GM21515 (cell line): ENCODE data around the gene DDO.
"Not testable (repeated sequence)": the region's sequence is repeated elsewhere in the genome, so short reads cannot be mapped to it uniquely, and the experiment has no call there.

Source experiments
- ATAC-seq: cut with Tn5 transposase; IDR thresholded peaks from one replicate; pipeline ENCODE4 v1.9.1; 2021; ENCODE audit not compliant: unreplicated experiment

DDO gene

DNA sequence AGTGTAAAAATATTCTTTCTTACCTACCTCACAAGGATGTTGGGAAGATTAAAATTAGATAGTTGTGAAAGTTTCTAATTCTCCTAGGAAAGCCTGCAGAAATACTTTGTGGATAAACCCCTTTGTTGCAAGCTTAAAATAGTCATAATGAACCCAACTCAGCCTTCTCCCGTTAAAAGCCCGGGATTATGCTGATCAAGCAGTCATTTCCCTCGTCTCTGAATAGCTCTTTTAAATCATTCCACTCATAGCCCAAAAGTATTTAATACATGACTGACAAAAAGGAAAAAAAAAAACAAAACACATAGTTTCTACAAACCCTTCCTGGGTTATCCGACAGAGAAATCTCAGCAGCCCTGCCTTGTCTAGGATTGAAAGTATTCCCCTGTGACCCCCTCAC lies 46.3 kb downstream of the DDO start:
- ATAC-seq: no peak

DNA sequence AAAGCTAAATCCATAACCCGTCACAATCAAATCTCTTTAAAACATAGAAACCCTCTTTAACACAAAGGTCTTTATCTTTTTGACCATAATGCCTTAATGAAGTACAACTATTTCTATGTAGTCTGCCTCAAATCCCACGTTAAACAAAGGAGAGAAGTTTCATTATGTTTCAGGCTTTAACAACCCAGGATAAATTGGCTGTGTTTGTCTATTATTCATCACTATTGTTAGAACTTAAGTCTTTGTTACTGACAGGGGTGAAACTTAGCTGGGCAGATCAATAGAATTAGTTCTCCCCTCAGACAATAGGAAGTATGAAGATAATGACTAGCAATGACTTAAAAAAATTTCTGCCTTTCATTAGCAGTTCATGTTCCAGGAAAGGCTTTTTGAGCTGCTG lies 47.1 kb downstream of the DDO start:
- ATAC-seq: no peak

DNA sequence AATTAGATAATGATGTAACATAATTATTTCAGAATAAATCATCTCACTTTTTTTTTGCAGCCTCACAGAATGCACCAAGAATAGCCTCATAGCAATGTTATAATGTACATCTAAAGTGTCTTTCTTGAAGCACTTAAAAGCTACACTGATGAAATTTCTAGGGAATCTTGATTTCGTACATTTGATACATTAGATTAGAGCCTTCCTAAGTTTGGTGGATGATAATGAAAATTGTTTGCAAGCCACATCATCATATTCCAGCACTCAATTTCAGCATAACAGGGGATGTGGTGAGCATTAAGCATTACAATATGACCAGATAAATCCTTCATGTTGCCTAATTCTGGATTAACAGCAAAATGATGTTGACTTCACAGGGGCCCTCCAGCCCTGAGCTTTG lies 47.5 kb downstream of the DDO start:
- ATAC-seq: no peak

DNA sequence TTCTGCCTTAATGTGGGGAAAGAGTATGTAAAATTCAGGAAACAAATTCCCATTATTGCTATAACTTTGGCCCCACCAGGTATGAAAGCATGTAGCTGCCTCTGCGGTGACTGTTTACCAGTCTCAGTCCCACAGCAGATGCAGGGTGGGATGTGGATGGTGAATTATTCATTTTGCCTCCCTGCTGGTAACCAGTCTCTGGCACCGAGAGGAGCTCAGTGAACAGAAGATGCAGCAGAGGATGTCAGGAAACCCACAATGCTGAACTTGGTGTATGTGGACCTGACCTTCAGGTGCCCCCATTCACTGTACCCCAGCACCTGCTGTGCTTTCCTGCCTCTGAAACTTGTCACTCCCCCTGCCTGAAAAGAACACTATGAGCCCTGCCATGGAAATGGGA lies 48.4 kb downstream of the DDO start:
- ATAC-seq: no peak

DNA sequence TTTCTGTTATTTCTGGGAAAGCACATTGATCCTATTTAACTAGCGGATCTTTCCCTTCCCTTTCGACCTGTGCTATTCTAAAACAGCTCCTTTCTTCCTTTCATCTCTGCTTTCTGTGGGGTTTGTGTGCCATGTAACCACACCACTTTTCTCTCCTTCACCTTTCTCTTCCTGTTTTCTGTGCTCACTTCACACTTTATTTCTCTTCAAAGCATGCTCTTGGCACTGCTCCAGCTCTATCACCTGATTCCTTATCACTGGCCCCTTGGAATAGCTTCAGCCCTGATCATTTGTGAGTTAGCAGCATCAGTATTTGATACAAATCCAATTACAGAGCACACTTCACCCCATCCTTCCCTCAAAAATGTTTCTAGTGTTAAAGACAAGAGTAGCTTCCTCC lies 49.1 kb downstream of the DDO start:
- no peak for ATAC-seq

DNA sequence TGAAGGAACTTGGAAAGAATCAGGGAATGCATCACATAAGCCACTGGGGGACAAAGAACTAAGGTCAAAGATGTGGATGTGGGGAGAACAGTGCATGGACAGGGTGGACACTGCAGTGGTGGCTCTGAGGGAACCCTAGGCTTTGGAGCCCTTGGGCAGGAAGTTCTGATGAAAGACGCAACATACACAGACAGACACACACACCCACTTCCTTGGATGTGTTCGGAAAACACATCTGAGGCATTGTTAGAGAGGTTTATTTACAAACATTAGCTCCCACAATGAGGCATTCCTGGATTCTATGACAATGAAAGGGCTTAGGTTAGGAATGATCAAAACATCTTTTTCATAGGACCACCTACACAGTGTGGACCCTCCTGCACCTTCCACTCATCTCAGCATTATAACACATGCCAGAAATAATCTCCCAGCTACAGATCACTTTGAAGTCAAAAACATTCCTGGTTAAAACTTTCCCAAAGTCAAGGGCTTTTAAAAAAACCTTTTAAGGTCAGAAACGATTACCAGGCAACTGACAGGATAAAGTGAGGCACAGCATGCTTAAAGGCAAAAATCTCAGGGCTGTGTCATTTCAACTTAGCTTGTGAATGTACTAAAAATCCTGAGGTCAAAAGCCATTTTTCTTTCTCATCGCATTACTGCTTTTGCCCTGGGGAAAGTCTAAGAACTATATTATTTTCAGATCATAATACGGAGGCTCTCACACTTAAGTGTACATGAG lies 50.8 kb downstream of the DDO start:
- ATAC-seq: no peak

DNA sequence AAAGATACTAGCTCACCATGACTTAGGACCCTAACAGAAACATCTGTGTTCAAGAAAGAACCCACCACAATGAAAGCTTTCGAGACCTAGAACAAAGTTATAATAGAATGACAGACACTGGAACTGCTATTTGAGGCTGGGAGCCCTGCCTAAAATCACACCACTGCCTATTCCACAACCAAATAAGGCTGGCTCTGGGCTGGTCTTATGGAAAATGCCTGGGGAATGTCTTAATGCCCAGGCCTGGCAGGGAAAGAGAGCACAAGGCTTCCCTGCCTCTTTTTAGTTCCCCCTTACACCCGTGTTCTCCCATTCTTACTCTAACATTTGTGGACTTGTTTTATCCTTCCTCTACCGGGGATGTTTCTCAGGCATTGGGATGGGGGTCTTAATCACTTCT lies 51.6 kb downstream of the DDO start:
- ATAC-seq: no peak

DNA sequence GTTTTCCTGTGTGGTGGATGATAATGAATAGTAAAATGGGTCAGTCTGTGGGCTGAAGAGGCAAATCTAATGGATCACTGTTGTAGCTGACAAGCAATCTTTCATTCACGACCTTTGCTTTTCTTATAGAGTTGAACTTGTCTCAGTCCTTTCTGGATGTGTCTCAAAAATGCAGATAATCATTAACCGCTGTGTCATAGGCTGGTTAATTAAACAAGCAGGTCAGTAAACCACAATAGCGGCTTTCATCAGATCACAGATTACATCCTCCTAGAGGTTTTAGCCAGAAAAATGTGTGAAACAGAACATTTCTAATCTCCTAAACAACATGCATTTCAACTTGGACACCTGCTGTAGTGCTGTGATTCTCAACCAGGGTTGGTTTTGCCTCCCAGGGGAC lies 54.7 kb downstream of the DDO start:
- ATAC-seq: no peak

DNA sequence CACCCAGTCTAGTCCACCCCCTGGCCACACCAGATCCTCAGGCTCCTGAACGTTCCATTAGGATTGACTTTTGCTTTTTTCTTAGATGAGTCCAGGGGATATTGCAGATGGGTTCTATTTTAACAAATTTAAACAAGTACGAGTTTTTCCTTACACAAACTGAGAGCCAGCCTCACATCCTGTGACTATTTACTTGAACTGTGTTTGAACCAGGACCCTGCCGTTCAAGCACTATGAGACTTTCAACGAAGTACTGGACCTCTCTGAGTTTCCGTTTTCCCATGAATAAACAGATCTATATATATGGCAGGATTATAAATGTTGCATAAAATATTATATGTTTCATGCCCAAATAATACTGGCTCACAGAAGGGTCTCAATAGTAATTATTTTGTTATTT lies 55.8 kb downstream of the DDO start:
- ATAC-seq: no peak

DNA sequence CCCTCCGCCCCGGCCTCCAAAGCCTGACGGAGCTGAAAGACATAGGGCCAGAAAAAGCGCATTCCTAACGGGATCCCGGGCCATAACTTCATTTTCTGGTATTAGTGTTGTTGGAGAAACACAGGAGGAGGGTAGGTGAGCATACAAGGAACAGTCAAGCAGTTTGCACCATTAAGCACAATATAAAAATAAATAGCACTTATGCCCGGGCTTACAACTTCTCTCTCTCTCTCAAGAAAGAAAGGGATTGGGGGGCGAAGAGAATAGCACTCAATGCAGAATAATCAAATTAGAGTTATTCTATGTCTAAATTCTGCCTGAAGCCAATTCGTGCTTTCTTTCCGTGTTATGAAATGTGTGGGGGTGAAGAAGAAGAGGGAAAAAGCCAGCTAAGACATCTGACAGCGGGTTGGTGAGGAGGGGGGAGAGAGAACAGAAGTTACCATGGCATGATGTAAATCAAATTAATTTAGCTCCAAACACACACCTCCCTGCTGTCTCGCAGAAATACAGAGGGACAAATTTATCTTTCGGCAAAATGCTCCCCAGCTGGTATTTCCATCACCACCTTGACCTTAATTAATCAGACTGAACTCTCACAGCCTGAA lies 56.7 kb downstream of the DDO start:
- ATAC-seq: no peak

DNA sequence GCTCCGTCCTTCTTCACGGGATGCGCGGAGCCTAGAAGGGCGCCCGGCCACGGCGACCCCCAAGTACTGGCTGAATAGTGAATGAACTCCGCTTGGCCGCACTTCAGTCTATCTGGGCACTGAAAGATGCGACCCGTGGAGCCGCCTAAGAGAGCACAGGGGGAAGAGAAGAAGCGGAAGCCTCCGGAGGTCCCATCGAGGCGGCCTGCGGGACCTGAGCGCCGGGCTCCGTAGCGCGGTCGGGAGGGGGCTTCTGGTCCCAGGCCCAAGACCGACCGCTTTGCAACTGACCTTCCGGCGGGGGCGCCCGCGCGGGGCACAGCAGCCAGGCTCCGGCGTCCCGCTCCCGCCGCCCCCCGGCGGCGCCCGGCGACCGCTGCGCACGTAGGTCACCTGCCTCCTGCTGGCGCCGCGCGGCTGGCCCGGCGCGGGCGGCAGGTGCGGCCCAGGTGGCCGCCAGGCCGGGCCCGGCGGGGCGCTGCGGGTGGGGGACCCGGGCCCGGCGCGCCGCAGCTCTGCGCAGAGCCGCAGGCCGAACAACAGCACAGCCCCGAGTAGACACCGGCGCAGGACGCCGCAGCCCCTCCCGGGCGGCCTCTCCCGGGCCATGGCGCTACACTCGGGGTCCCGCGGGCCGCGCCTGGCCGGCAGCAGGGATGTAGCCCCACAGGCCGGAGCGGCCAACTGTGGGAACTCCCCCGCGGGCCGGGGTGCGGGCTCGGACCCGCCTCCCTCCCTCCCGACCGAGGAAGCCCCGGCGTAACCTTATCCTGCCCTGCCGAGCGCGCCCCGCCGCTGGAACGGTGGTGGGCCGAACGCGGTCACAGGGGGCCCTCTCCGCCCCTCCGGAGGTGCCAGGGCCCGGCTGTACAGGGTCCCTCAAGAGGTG lies 57.5 kb downstream of the DDO start, which contains the start of gene METTL24:
Gene METTL24 (minus strand): TSS at position 686 of the 889 bp plus-strand sequence. CDS start 77 bp downstream, at position 609.
- no peak for ATAC-seq

DNA sequence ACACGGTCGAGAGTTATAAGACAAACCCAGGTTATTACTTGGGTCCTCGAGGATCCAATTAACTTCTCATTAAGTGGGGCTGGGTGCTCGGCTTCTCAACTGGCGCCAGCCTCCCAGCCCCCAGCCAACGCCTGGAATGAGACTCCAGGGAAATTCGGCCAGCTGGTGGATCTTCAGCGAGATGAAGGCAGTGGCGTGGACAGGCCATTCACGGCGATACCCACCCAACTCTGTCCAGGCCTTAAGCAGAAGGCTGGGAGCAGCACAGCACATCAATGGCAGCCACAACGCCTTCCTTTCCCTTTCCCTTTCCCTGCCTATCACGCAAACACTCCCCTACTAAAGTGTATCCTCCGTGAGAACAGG lies 58.1 kb downstream of the DDO start:
- ATAC-seq: no peak

DNA sequence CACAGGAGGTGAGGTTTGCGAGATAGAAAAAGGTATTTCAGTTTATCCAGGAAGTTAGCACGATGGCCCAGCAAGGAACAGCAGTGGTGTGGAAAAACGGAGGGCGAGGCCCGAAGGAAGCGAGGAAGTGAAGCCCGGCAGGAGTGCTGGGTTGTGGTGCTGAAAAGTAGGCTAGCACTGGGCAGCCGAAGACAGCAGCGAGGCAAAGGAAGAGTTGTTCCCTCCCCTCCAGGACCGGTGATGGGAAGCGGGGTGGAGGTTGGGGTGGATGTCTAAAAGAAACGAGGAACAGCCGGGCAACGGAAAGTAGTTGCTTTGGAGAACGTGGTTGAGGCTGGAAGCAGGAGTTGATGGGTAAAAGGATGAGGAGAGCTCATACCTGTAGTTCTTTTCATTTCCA lies 58.6 kb downstream of the DDO start:
- no peak for ATAC-seq

DNA sequence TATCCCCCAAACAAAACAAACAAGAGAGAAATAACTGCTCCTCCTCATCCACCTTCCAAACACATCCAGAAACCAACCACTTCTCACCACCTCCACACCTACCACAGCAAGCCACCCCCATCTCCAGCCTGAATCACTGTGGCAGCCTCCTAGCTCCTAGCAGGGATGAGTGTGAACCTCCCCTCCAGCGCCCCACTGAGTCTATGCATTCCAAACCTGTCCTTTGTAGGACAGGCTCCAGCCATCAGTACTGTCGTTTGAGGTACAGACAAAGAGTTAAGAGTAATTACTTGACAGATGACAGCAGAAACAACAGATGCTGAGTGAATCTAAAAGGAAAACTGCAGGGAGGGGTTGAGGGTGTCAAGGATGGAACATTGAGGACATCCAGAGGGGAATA lies 59.6 kb downstream of the DDO start:
- no peak for ATAC-seq

DNA sequence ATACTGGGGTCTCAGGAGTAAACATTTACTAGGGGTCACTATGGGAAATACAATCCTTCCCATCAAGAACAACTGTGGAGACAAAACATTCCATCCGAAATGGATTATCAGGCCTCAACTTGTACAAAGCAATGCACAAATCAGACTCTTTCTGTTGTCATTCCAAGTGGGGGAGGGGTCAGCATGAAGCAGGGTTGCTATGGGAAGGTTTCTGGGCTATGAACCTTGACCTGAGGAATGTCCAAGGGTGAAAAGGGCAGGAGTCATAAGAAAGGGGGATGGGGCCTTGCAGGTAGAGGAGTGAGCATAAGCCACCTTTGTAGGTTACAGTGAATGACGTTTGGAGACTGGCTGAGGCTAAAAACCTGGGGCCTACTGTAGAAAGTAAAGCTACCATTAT lies 60.4 kb downstream of the DDO start:
- no peak for ATAC-seq

DNA sequence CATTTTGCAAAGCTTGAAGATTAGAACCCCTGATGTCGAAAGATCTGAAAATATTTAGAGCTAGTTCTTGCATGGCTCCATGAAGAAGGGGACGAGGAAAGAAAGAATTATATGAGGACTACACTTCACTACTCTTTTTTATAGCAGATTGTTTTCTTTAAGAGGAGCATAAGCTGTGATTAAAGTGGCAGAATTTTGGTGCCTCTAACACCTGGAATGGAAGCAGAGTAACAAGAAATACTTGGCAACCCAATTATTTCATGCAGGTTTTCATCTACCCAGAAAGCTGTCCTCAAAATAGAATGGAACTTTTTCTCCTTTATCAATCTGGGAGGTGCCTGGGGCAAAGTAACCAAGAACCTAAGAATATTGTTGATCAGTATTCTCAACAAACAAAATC lies 61.2 kb downstream of the DDO start:
- no peak for ATAC-seq

DNA sequence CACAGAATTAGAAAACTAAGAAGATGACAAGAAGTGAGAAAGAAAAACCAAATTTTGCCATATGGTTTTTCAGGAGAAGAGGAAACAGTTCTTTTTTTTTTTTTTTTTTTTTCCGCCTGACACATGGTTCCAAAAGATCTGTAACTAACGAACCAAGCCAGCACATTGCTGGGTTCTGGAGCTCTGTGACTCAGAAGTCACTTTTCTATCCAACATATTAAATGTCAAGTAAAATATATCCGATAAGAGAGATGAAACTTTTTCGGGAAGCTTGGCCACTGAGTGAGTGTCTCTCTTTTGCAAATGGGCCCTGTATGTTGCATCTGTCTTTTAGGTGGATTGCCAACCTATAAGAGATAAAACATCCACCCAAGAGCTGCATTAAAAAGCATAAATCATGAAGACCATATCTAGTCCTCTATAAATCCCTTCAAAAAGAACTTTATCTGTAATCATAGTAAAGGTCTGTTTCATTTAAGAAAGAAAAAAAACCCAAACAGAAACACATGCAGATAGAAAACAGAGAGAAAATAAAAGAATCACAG lies 61.8 kb downstream of the DDO start:
- no peak for ATAC-seq

DNA sequence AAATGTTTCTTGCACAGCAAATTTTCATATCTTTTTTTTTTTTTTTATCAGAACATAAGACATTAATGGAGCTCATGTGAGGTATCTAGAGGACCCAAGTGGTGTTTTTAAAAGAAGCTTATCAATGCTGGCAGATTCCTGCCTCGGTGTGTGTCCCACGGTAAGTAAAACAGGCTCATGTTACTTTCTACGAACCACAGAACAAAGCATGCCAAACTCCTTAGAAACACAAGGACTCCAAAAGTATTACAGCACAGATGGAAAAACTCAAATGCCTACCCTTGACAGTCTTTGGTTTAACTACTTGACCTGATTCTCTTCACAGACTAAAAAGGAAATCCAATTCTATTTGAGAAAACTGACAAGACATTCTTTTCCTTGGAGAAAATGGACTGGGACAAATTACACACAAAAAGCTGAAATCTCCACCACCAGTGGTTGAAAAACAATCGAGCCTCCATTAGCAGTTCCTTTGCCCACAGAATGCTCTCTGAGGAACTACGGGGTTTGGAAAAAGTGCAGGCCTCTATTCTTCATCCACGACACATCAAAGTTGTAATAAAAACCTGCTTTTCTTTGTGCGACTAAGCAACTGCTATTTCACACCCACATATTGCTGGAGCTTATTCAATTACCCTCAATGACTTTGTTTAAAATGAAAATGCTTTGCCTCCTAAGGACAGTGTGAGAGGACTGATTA lies 62.7 kb downstream of the DDO start:
- ATAC-seq: no peak

DNA sequence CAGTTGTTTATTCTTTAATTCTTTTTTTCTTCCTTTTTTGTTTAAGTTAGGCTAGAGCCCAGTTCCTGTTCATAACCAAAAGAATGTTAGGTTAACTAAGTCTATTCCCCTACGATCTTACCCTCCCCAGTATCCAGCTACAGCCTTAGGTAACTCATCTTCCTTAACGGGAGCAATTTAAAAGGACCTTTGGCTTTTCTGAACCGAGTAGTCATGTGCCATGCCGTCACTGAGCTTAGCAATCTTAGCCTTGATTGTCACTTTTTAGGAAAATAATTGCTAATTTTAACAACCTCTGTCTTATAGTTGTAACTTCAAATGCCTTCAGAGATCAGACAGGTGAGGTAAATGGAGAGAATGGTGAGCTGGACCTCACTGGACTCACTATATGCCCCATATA lies 63.4 kb downstream of the DDO start:
- no peak for ATAC-seq

DNA sequence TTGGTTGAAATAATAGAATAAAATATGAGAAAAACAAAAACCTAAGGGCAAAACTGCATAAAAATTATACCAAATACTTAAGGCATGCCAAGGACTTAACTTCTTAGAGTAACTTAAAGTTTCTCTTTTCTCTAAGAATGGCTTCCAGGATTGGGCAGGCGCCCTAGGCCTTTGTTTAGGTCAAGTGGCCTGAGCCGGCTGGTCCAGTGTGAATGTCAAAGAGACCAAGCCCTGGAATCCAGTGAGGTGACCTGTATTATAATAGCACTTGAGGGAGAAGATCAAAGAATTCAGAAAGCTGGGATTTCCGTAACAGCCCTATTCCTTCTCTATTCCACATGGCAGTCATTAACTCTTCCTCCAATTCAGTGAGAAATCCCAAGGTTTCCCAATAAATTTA lies 63.8 kb downstream of the DDO start:
- no peak for ATAC-seq

DNA sequence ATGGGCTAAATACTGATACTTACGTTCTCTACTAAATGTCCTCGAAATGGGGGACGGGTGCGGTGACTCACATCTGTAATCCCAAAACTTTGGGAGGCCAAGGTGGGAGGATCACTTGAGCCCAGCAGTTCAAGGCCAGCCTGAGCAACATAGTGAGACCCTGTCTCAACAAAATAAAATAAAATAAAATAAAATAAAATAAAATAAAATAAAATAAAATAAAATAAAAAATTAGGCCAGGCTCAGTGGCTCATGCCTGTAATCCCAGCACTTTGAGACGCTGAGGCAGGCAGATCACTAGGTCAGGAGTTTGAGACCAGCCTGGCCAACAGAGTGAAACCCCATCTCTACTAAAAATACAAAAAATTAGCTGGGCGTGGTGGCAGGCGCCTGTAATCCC lies 64.8 kb downstream of the DDO start:
- ATAC-seq: not testable (repeated sequence)
